K562 (cell line): ENCODE data around the gene CUEDC2. TPM values are rescaled to one million over a fixed set of nuclear protein-coding genes. Genes with fewer than 3 reads are reported as not detected.

ENCODE experiments used
- BCL6 ChIP-seq: fragments of 250-450 bp; sonication (Bioruptor Pico); IDR thresholded peaks from 2 replicates; pipeline ENCODE4 v1.4.0; 2020
- CBX3 ChIP-seq, 2 experiments: IDR thresholded peaks; 1 replicate in 1 of 2; 2 replicates in 1 of 2; pipeline ENCODE4 v1.6.1; 2012; ENCODE audit warnings: inconsistent platforms in 2 of 2, low read length in 2 of 2, borderline replicate concordance in 1 of 2, control low read depth in 1 of 2
- CCNT2 ChIP-seq: IDR thresholded peaks from 2 replicates; pipeline ENCODE4 v1.6.1; 2011; ENCODE audit warnings: borderline replicate concordance, low read depth, mild to moderate bottlenecking, moderate library complexity, mixed read lengths, low read length; ENCODE audit not compliant: insufficient read length; ENCODE audit errors: extremely low read depth
- E2F8 ChIP-seq: fragments of 450-650 bp; IDR thresholded peaks from 2 replicates; pipeline ENCODE4 v1.7.1; 2018; ENCODE audit warnings: mild to moderate bottlenecking, low read depth; ENCODE audit not compliant: partially characterized antibody
- ELK1 ChIP-seq: sonication (generic); formaldehyde crosslinking; IDR thresholded peaks from 2 replicates; pipeline ENCODE4 v1.8.1; 2022; ENCODE audit warnings: missing genetic modification reagents
- FOXK2 ChIP-seq, 2 experiments: fragments of 450-650 bp; IDR thresholded peaks in 1 of 2; conservative IDR thresholded peaks in 1 of 2; 2 replicates each; pipeline ENCODE4 v1.6.1; 2016; ENCODE audit warnings: low read depth in 2 of 2, mild to moderate bottlenecking in 1 of 2
- GATAD2A ChIP-seq: fragments of 450-650 bp; IDR thresholded peaks from 2 replicates; pipeline ENCODE4 v1.6.1; 2017
- HDAC8 ChIP-seq: fragments of 450-650 bp; IDR thresholded peaks from 2 replicates; pipeline ENCODE4 v1.6.1; 2016; ENCODE audit warnings: mild to moderate bottlenecking, missing genetic modification characterization, moderate library complexity, missing compliant biosample characterization
- HEY1 ChIP-seq: fragments of 250-450 bp; sonication (Bioruptor Pico); IDR thresholded peaks from 2 replicates; pipeline ENCODE4 v1.5.0; 2020; ENCODE audit warnings: mild to moderate bottlenecking, moderate library complexity, borderline replicate concordance
- MEIS2 ChIP-seq: fragments of 450-650 bp; IDR thresholded peaks from 2 replicates; pipeline ENCODE4 v1.6.1; 2014; ENCODE audit warnings: mild to moderate bottlenecking; ENCODE audit not compliant: partially characterized antibody
- NCOA6 ChIP-seq: fragments of 450-650 bp; IDR thresholded peaks from 2 replicates; pipeline ENCODE4 v1.6.1; 2017; ENCODE audit warnings: mild to moderate bottlenecking
- NR3C1 ChIP-seq: sonication (generic); formaldehyde crosslinking; IDR thresholded peaks from 2 replicates; pipeline ENCODE4 v1.8.1; 2022; ENCODE audit warnings: missing genetic modification reagents
- POLR2A ChIP-seq: fragments of 450-650 bp; conservative IDR thresholded peaks from 2 replicates; pipeline ENCODE4 v1.6.1; 2016
- SRSF7 ChIP-seq: fragments of 200-400 bp; formaldehyde crosslinking; optimal IDR thresholded peaks from 2 replicates; pipeline ENCODE3; 2017; ENCODE audit warnings: mild to moderate bottlenecking, low read depth, low read length
- THRA ChIP-seq: fragments of 450-650 bp; IDR thresholded peaks from 2 replicates; pipeline ENCODE4 v1.6.1; 2017; ENCODE audit warnings: mild to moderate bottlenecking, moderate library complexity
- ZBTB7A ChIP-seq: IDR thresholded peaks from 2 replicates; pipeline ENCODE4 v1.6.1; 2011; ENCODE audit warnings: low read depth, mild to moderate bottlenecking, low read length, moderate library complexity, borderline replicate concordance; ENCODE audit not compliant: control insufficient read depth
- ZFP1 ChIP-seq: fragments of 450-650 bp; formaldehyde crosslinking; IDR thresholded peaks from 2 replicates; pipeline ENCODE4 v1.4.0; 2020; ENCODE audit warnings: mild to moderate bottlenecking, mixed read lengths
- ZNF133 ChIP-seq: fragments of 250-450 bp; sonication (Bioruptor Pico); IDR thresholded peaks from 2 replicates; pipeline ENCODE4 v1.4.0; 2020; ENCODE audit warnings: mild to moderate bottlenecking
- ZNF140 ChIP-seq: fragments of 250-450 bp; sonication (Bioruptor Pico); IDR thresholded peaks from 2 replicates; pipeline ENCODE4 v1.8.0; 2021; ENCODE audit warnings: moderate library complexity, mild to moderate bottlenecking, inconsistent platforms
- ZNF146 ChIP-seq: IDR thresholded peaks from one replicate; pipeline ENCODE4 v1.6.1; 2018; ENCODE audit warnings: missing compliant biosample characterization; ENCODE audit not compliant: unreplicated experiment
- ZNF239 ChIP-seq: fragments of 250-450 bp; sonication (Bioruptor Pico); IDR thresholded peaks from 2 replicates; pipeline ENCODE4 v1.4.0; 2020; ENCODE audit warnings: mild to moderate bottlenecking
- ZNF512 ChIP-seq: IDR thresholded peaks from 2 replicates; pipeline ENCODE4 v1.6.1; 2016; ENCODE audit warnings: missing genetic modification characterization, missing compliant biosample characterization
- ZNF707 ChIP-seq: fragments of 250-450 bp; sonication (Bioruptor Pico); conservative IDR thresholded peaks from 2 replicates; pipeline ENCODE4 v1.8.0; 2022; ENCODE audit warnings: inconsistent platforms, mild to moderate bottlenecking, moderate library complexity
- polyA plus RNA-seq, 8 experiments: library from polyadenylated mRNA; depleted of rRNA in 4 of 8; stranded (reverse) in 5 of 8; unstranded in 3 of 8; fragments of >200 nt; fragmentation: Nextera tagmentation in 2 of 8; fragmentation: Illumina TruSeq in 1 of 8; extraction: Ambion mirVana in 2 of 8; extraction: Trizol in 1 of 8; gene quantifications; 2 replicates each; pipeline versions ENCODE4 v1.2.1 to v1.2.3, GENCODE V29; 2011 to 2014; ENCODE audit warnings: inconsistent platforms in 1 of 8, missing spikeins in 1 of 8
- total RNA-seq, 7 experiments: library from RNA; depleted of rRNA in 6 of 7; stranded (reverse); fragments of >200 nt in 6 of 7; fragmentation: Illumina TruSeq in 2 of 7; extraction: Trizol in 2 of 7; gene quantifications; 2 replicates each; pipeline versions ENCODE4 v1.2.1 to v1.2.3, GENCODE V29; 2011 to 2021; ENCODE audit warnings: low replicate concordance in 1 of 7

The CUEDC2 gene
- total and polyA plus RNA-seq, 9 of the 15 experiments (the other 6 are each of a cell fraction or from before 2014, with no cell fraction given): 8.5 to 48.9 (median 27.4) TPM

- TF ChIP-seq ZNF512 (tag): no peak
- TF ChIP-seq ZNF707: no peak
- peak; percentile 12; the same call in 1 of the 2 replicates for TF ChIP-seq ZBTB7A
- peak; percentile 52 for TF ChIP-seq E2F8
- TF ChIP-seq ELK1 (CRISPR knock-in tag): no peak
- TF ChIP-seq ZNF239 (CRISPR knock-in tag): no peak
- no peak for TF ChIP-seq ZFP1 (CRISPR knock-in tag)
- TF ChIP-seq CCNT2: no peak
- TF ChIP-seq MEIS2: peak; percentile 16
- no peak for TF ChIP-seq HDAC8 (tag)
- no peak for TF ChIP-seq BCL6 (CRISPR knock-in tag)
- no peak for TF ChIP-seq NCOA6
- TF ChIP-seq ZNF146 (CRISPR knock-in tag): no peak
- no peak for TF ChIP-seq ZNF140 (CRISPR knock-in tag)
- TF ChIP-seq NR3C1 (CRISPR knock-in tag): no peak
- TF ChIP-seq FOXK2 (conservative IDR thresholded peaks at IDR 0.05 in 1 of 2, IDR thresholded peaks at IDR 0.05 in 1 of 2; ENCODE audit: low read depth in 2 of 2): no peak
- TF ChIP-seq SRSF7: no peak
- no peak for TF ChIP-seq ZNF133 (CRISPR knock-in tag)
- no peak for TF ChIP-seq GATAD2A
- no peak for TF ChIP-seq CBX3 (IDR thresholded peaks at IDR 0.05; ENCODE audit: borderline replicate concordance in 1 of 2, low read length in 2 of 2)
- TF ChIP-seq POLR2A: peak; percentile 59; the same call in 1 of the 2 replicates
- no peak for TF ChIP-seq THRA
- TF ChIP-seq HEY1 (CRISPR knock-in tag): no peak
Observed at GRCh38 chr10:102394079-102394800, 38.1 kb downstream of the CUEDC2 start (continued).
